Measurements from ENCODE around the gene SPRYD4.

Gene SPRYD4

DNA sequence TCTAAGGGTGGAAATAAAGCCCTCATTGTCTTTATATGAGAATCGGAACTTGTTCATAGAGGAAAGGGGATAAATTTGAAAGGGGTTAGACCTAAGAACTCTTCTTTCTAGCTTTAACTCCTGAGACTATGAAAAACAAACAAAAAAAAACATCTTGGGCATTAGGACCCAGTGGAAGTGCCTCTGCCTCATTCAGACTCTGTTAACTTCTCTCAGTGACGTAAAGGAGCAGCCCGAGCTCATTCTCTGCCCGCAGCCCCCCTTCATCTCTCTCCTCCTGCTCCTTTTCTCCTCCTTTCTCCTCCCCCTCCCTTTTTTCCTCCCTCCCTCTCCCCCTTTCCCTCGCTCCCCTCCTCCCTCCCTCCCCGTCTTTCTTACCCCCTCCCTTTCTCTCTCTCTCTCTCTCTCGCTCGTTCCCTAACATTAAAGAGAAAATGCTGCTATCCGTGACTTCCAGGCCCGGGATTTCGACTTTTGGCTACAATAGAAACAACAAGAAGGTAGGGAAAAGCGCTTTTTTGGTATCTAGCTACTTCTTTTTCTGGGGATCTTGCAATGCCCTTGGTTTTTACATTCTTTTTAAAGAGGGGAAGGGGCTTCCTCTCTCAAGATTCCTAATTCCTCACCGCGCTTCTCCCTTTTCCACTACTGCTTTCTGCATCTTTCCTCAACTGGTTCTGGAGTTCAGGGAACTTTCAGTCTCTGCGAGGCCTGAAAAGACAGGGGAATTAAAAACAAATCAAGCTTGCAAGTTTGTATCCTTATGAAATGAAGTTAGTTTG lies 53.4 kb downstream of the SPRYD4 start, which contains the start of gene RBMS2:
Gene RBMS2 (plus strand): TSS at position 231 of the 782 bp plus-strand sequence. CDS start 204 bp downstream, at position 435.
- DNase-seq (ENCODE audit: low spot score): peak; percentile 78

DNA sequence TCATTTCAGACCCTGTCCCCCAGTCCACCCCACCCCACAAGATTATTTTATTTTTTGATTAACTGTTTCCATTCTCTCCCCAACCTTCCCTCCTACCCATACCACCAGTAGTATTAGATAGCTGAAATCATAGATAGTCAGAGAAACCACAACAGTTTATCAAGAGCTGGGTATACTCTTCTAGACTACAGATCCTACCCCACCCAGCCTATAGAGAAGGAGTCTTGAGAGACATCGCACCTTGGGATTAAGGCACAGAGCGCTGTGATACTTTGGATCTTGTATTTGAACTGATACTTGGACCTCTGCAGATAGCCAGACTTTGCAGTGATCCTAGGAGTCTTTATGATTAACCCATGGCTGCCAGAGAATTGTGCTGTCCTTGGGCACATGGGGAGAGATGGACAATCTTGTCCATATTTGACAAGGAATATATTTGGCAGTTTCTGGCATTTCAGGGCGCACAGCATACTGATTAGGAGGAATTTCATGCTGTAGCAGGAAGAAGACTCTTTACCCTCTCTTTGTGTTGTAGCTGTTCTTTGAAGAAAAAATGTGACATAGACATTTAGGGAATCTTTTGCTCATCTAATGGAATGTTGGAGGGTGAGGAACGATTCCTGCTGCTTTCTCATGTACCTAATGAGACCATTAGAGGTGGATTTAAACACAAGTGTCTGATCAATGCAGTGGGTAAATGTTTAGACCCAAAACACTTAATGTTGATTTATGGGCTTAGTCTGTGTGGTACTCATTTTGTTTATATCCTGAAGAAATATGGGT lies 54.2 kb downstream of the SPRYD4 start:
- DNase-seq (ENCODE audit: low spot score): no peak

- no peak for DNase-seq (ENCODE audit: low spot score)
These were observed 60.5 kb downstream of the SPRYD4 start for GRCh38 chr12:56528846-56529245.

Measured in AG08396 (cell line).